Measurements from ENCODE around the gene SEPTIN8.
A peak's percentile ranks its signal among the peaks of the same experiment; 100 is the strongest.

Gene SEPTIN8

GRCh38 chr5:132746954-132747615 is 30.0 kb downstream of the SEPTIN8 start, which contains the start of gene CCNI2:
TSS of gene CCNI2 (plus strand) at chr5:132747426. CDS start at chr5:132747496, 70 bp downstream.
- DNase-seq = peak; percentile 74

DNA sequence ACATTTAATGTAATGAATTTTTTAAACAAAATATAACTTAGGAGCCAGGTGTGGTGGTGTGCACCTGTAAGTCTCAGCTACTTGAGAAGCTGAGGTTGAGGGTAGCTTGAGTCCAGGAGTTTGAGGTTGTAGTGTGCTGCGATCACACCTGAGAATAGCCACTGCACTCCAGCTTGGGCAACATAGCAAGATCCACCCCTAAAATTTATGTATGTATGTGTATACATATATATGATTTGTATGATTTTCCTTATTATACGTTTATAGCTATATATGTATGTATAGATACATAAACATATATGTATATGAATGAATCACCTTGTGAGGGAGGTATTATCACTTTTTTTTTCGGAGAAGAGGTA is 30.5 kb downstream of the SEPTIN8 start:
- DNase-seq = no peak

- DNase-seq = no peak
Observed at GRCh38 chr5:132744659-132745058, 32.4 kb downstream of the SEPTIN8 start.

DNA sequence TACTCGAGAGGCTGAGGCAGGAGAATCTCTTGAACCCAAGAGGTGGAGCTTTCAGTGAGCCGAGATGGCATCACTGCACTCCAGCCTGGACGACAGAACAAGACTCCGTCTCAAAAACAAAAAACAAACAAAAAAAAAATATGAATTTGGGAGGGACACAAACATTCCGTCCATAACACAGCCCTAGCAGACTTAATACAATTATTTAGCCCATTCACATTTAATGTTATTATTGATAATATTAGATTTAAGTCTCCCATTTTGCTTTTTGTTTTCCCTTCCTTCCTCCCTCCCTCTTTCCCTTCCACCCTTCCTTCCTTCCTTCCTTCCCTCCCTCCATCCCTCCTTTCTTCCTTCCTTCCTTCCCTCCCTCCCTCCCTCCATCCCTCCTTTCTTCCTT is 34.4 kb downstream of the SEPTIN8 start:
- DNase-seq = no peak

GRCh38 chr5:132742158-132742557 is 34.9 kb downstream of the SEPTIN8 start:
- no peak for DNase-seq

- DNase-seq = no peak
Observed at GRCh38 chr5:132739232-132739631, 37.8 kb downstream of the SEPTIN8 start.

DNA sequence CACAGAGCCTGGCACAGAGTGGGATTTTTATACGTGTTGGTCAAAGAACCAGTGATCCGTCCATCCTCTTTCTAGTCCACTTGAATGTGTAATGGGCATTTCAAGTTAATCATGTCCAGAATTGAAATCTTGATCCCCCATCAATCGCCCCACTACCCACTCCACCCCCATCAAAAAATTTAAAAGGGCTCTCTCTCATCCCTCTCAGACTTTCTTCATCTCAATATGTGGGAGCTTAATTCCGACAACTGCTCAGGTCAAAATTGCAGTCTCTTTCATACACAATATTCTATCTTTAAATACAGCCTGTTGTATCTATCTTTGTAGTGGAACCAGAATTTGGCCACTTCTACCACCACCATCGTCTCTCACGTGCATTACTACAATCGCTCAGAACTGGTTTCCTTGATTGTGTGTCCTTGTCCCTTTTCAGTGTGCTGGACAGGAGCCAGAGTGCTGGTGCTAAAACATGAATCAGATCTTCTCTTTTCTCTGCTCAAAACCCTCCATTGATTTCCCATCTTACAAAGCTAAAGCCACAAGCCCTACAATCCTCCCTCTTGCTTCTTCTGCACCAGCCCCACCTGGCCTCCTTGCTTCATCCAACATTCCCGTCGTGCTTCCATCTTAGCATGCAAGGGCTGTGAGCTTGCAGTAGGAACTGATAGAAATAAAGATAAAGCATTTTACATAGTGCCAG is 38.9 kb downstream of the SEPTIN8 start:
- DNase-seq = no peak

GRCh38 chr5:132736853-132737833 is 39.9 kb downstream of the SEPTIN8 start, which contains the start of gene KIF3A:
TSS of gene KIF3A (minus strand) at chr5:132737546. CDS start at chr5:132737419, 127 bp downstream.
- DNase-seq = peak; percentile 100

DNA sequence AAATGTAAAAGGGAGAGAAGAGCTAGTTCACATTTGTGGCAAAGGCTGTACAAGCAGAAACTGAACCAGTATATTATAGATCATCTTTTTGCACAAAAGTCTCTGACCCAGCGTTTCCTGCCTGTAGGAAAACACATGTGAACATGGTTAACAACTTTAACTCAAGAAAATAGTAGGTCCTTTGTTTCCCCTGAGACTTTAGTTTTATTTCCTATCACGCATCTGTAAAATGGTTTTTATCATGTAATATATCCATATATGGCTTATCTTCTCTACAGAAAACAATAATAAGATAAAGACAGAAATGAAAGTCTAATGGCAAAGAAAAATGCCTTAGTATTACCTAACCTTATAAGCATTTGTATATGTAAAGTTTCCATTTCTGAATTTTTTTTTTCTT is 42.4 kb downstream of the SEPTIN8 start:
- DNase-seq = no peak

DNA sequence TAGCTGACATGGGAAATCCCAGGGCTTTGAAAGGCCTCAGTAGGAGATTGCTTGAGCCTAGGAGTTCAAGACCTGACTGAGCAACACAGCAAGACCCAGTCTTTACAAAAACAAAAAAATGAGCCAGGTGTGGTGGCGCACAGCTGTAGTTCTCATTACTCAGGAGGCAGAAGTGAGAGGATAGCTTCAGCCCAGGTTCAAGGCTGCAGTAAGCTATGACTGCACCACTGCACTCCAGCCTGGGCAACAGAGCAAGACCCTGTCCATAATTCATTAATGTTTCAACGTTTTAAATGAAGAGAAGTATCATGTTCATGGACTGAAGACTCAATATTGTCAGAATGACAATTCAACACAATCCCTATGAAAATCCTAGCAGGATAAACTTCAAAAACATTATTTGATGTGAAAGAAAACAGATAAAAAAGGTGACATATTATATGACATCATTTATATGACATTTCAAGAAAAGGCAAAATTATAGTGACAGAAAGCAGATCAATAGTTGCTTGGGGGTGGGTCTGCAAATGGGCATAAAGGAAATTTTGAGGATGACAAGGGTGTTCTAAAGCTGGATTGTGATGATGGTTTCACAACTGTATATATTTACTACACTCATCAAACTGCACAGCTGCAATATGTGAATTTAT is 43.4 kb downstream of the SEPTIN8 start:
- no peak for DNase-seq

GRCh38 chr5:132729896-132730295 is 47.1 kb downstream of the SEPTIN8 start:
- no peak for DNase-seq

DNA sequence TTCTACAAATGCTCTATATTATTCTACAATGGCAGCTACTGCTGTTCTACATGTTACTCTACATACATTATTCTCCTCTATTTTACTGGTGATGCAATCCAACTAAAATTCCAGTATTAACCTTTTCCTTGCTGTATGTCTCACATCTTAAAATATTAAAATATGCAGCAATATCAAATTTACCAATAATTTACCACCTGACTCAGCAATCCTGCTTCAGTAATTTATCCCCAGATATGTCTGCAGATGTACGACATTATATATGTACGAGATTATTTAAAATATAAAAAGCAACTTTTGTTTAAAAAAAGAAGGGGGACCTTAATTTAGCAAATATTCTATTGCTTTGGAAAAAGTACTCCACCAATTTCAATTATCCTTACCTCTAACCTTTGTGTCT is 51.3 kb downstream of the SEPTIN8 start:
- DNase-seq = no peak

DNA sequence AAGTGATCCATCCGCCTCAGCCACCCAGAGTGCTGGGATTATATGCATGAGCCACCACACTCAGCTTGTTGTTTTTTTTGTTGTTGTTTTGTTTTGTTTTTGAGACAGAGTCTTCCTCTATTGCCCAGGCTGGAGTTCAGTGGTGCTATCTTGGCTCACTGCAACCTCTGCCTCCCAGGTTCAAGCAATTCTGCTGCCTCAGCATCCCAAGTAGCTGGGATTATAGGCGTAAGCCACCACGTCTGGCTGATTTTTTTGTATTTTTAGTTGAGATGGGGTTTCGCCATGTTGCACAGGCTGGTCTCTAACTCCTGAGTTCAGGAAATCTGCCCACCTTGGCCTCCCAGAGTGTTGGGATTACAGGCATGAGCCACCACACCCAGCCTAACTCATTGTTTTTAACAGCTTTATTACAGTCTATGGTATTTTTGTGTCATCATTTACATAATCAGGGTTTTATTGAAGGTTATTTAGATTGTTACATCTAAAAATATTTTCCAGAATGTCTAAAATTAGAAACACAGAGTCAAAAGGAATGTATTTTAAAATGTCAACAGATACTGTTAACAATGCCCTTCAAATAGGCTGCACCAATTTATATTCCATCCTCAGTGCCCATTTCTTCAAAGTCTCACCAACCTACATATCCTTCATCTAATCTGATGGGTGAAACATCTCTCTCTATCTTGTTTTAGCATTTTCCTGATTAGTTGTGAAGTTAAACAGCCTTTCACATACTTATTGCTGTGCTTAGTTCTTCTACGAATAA is 58.3 kb downstream of the SEPTIN8 start:
- DNase-seq = no peak

DNA sequence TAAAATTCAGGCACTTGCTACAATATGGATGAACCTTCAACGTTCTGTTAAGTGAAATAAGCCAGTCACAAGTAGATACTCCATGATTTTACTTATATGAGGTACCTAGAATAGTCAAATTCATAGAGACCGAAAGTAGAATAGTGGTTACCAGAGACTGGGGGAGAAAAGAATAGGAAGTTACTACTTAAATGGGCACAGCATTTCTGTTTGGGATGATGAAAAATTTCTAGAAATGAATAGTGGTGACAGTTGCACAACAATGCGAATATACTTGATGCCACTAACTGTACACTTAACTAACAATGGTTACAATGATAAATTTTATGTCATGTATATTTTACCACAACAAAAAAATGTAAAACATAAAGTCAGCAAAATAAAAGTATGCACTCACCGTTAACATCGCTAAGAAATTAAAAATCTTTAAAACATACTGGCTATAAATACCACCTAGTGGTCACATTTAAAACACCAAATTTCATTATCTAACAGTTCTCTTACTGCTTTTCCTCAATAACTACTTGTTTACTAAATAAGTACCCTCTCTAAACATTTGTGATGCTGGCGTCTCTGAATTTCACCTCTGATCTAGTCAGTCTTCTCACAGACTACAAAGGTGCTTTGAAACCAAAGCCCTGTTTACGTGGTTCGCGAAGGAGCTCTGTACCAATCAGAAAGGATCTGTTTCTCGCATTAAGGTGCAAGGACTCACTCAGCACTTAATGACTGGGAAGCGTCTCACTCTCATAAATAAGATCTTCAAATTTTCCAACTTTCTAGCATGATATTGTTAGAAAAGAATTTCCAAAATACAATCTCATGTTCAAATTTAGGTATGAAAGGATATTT is 62.4 kb downstream of the SEPTIN8 start:
- DNase-seq = no peak

GRCh38 chr5:132708645-132709044 is 68.4 kb downstream of the SEPTIN8 start:
- DNase-seq = no peak

DNA sequence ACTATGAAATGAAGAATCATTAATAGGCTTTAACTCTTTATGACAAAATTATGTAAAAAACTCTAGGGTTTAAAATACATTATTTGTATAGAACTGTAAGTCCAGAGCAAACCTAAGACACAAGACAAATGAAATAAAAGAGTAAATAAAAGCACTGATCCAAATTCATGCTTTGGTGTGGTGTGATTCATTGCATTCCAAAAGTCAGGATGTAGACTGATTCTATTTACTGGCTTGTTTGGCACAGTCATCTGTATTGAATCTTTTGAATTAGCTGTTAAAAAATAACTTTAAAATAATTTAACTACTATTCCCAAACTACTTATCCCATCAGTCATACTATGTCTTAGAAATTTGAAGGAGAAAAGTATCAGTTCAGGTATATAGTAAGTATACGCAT is 72.2 kb downstream of the SEPTIN8 start:
- DNase-seq = no peak

All from stimulated activated CD4-positive, alpha-beta T cell treated with anti-CD3 and anti-CD28 coated beads, Interleukin-4, amount 100 ng/mL, for 1 hour (primary cell).